ENCODE data around the gene FBXL19.

DNA sequence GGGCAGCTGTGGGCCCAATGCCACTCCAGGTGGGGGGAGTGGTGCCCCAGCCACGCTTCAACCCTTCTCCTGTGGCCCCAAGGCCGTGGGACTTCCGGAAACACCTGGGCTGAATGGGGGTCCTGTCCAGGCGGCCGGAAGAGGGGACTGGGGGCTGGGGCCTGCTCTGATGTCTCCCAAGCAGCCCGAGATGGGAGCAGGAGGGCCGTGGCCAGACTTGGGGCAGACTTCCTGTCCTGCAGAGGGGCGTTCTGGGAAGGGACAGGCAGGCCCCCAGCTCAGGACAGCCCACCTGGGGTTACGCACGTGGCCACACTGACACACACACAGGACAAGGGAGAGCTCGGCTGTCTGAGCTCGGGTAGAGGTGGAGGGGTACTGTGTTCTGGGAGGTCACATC is 66.7 kb downstream of the FBXL19 start:
- TF ChIP-seq POLR2A (IDR thresholded peaks at IDR 0.05): no peak
- TF ChIP-seq, protein P1, sequence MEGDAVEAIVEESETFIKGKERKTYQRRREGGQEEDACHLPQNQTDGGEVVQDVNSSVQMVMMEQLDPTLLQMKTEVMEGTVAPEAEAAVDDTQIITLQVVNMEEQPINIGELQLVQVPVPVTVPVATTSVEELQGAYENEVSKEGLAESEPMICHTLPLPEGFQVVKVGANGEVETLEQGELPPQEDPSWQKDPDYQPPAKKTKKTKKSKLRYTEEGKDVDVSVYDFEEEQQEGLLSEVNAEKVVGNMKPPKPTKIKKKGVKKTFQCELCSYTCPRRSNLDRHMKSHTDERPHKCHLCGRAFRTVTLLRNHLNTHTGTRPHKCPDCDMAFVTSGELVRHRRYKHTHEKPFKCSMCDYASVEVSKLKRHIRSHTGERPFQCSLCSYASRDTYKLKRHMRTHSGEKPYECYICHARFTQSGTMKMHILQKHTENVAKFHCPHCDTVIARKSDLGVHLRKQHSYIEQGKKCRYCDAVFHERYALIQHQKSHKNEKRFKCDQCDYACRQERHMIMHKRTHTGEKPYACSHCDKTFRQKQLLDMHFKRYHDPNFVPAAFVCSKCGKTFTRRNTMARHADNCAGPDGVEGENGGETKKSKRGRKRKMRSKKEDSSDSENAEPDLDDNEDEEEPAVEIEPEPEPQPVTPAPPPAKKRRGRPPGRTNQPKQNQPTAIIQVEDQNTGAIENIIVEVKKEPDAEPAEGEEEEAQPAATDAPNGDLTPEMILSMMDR (IDR thresholded peaks at IDR 0.05): no peak

Data from body of pancreas (tissue), 4 donors.